WTC11 (cell line): ENCODE results near the gene PTPRN2.

ENCODE experiments used
- CREB1 ChIP-seq: sonication (generic); formaldehyde crosslinking; IDR thresholded peaks from 2 replicates; pipeline ENCODE4 v1.8.0; 2023; ENCODE audit warnings: mild to moderate bottlenecking, missing genetic modification reagents
- CTCF ChIP-seq: fragments of 200-600 bp; IDR thresholded peaks from 2 replicates; pipeline ENCODE4 v1.8.0; 2022; ENCODE audit warnings: antibody characterized with exemption
- MYBL2 ChIP-seq: sonication (generic); formaldehyde crosslinking; IDR thresholded peaks from 2 replicates; pipeline ENCODE4 v1.8.1; 2023; ENCODE audit warnings: mild to moderate bottlenecking, moderate library complexity, missing genetic modification reagents
- ZNF423 ChIP-seq: fragments of 250-450 bp; sonication (Bioruptor Pico); IDR thresholded peaks from 2 replicates; pipeline ENCODE4 v2.1.2; 2022; ENCODE audit warnings: mild to moderate bottlenecking, moderate library complexity

- TF ChIP-seq CREB1 (CRISPR knock-in tag) = no peak
- no peak for TF ChIP-seq CTCF
- TF ChIP-seq ZNF423 (CRISPR knock-in tag) = no peak
- TF ChIP-seq MYBL2 (CRISPR knock-in tag) = no peak
These were observed 98.0 kb downstream of the PTPRN2 start for GRCh38 chr7:158489462-158490155.
